Activated CD4-positive, alpha-beta T cell treated with anti-CD3 and anti-CD28 coated beads, Interleukin-2, amount 50 U/mL, for 24 hours (primary cell): ENCODE measurements around the gene PPP2R3A.
"Not testable (repeated sequence)": the region's sequence is repeated elsewhere in the genome, so short reads cannot be mapped to it uniquely, and the experiment has no call there.

ENCODE experiments used
- DNase-seq, 2 donors: peaks; one replicate each; pipeline ENCODE4 v3.0.0-alpha.2; 2020; ENCODE audit warnings: low read depth in 1 of 2, low spot score in 1 of 2

Gene PPP2R3A

GRCh38 chr3:136078421-136079364 lies 113.2 kb downstream of the PPP2R3A start:
- no peak for DNase-seq

GRCh38 chr3:136083641-136084382 lies 118.3 kb downstream of the PPP2R3A start:
- DNase-seq = not testable (repeated sequence)

GRCh38 chr3:136085067-136085466 lies 119.5 kb downstream of the PPP2R3A start:
- not testable (repeated sequence) for DNase-seq

GRCh38 chr3:136093771-136094170 lies 128.2 kb downstream of the PPP2R3A start:
- no peak for DNase-seq

- DNase-seq = no peak
These were observed 139.5 kb downstream of the PPP2R3A start for GRCh38 chr3:136105044-136105443.

- no peak for DNase-seq
These were observed 140.6 kb downstream of the PPP2R3A start for GRCh38 chr3:136106101-136106500.

GRCh38 chr3:136109499-136109898 lies 144.0 kb downstream of the PPP2R3A start:
- no peak for DNase-seq

GRCh38 chr3:136110481-136110880 lies 145.0 kb downstream of the PPP2R3A start:
- no peak for DNase-seq

GRCh38 chr3:136114421-136114820 lies 148.9 kb downstream of the PPP2R3A start:
- DNase-seq = no peak

GRCh38 chr3:136119332-136119731 lies 153.8 kb downstream of the PPP2R3A start:
- DNase-seq = not testable (repeated sequence)

- DNase-seq = not testable (repeated sequence)
These were observed 154.3 kb downstream of the PPP2R3A start for GRCh38 chr3:136119783-136120182.

GRCh38 chr3:136120373-136121348 lies 155.1 kb downstream of the PPP2R3A start:
- no peak for DNase-seq

GRCh38 chr3:136122006-136122405 lies 156.5 kb downstream of the PPP2R3A start:
- no peak for DNase-seq

- DNase-seq = not testable (repeated sequence)
These were observed 166.1 kb downstream of the PPP2R3A start for GRCh38 chr3:136131647-136132046.

- DNase-seq = no peak
These were observed 168.6 kb downstream of the PPP2R3A start for GRCh38 chr3:136134091-136134490.

- DNase-seq = no peak
These were observed 169.7 kb downstream of the PPP2R3A start for GRCh38 chr3:136135039-136135802.

GRCh38 chr3:136136454-136136853 lies 170.9 kb downstream of the PPP2R3A start:
- DNase-seq = no peak

GRCh38 chr3:136141291-136141785 lies 175.8 kb downstream of the PPP2R3A start:
- no peak for DNase-seq

GRCh38 chr3:136141891-136142290 lies 176.4 kb downstream of the PPP2R3A start:
- DNase-seq = no peak

- DNase-seq = no peak
These were observed 177.1 kb downstream of the PPP2R3A start for GRCh38 chr3:136142592-136142991.
